Stimulated activated CD8-positive, alpha-beta memory T cell treated with anti-CD3 and anti-CD28 coated beads, Interleukin-12 subunit alpha, Interleukin-12 subunit beta, amount 100 ng/mL, for 24 hours (primary cell): Measurements from ENCODE around the gene SCAMP5.

Experiments
- DNase-seq: peaks from one replicate; pipeline ENCODE4 v3.0.0-alpha.2; 2020; ENCODE audit errors: extremely low read depth

The SCAMP5 gene

DNA sequence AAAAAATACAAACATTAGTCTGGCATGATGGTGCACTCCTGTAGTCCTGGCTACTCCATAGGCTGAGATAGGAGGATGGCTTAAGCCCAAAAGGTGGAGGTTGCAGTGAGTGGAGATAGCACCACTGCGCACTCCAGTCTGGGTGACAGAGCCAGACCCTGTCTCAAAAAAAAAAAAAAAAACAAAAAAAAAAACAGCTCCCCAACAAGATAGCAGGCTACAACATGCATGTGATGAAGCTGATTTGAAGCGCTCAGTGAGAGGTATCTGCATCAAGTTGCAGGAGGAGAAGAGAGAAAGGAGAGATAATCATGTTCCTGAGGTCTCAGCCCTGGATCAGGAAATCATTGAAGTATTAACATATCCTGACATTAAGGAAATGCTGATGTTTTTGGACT is 27.4 kb downstream of the SCAMP5 start:
- no peak for DNase-seq

DNA sequence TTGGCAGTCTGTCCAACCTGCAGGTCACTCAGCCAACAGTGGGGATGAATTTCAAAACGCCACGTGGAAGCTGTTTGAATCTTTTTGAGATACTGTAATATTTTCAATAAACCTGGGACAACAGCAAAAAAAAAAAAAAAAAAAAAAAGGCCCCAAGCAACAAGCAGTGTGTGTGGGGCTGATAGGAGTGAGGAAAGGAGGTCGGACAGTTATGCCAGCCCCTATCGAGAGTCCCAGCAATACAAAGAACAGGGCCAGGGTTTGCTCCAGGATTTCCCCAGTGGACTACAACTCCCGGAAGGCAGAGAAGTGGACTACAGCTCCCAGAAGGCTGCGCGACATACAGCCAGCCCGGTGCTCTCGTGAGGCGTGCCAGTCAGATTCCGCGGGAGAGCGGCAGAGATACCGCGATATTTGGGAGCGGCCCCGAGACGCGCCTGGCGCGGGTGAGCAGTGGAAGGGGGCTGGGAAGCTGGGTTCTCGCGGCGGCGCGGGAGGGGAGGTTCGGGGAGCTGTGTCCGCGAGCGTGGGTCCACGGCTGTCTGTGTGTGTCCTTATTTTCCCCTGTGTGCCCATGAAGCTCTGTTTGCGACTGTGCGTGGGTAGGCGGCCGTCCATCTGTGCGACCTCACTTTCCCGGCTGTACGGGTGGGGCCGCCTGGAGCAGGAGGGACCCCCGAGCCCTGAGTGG is 28.0 kb downstream of the SCAMP5 start, which contains the start of gene PPCDC:
Gene PPCDC, plus strand, starts transcription at position 410 of the 691 bp plus-strand sequence. CDS start 4,729 bp downstream, outside the sequence.
- peak; percentile 78 for DNase-seq

DNA sequence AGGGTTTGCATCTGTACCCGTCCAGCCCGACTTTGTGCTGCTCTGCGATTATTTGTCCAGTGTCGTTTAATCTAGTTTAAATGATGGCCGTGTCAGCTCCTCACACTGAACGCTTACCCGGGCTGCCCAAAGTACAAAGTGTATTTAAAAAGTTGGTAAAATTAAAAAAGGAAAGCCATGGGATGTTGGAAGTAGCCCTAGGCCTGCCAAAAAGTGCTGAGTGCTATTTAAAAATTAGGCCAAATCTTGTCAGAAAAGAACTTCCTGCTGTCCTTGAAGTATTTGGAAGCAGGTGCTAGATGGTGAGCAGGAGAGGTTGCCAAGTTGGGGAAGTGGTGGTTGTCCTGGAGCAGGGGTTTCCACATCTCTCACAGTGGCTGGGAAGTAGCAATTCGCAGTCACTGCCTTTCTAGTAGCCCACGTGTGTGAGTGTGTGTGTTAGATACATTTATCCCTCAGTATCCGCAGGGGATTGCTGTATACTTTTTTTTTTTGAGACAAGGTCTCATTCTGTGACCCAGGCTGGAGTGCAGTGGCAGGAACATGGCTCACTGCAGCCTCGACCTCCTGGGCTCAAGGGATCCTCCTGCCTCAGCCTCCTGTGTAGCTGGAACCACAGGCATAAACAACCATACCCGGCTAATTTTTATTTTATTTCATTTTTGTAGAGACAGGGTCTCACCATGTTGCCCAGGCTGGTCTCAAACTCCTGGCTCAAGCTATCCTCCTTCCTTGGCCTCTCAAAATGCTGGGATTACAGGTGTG is 28.7 kb downstream of the SCAMP5 start:
- DNase-seq, result no peak

DNA sequence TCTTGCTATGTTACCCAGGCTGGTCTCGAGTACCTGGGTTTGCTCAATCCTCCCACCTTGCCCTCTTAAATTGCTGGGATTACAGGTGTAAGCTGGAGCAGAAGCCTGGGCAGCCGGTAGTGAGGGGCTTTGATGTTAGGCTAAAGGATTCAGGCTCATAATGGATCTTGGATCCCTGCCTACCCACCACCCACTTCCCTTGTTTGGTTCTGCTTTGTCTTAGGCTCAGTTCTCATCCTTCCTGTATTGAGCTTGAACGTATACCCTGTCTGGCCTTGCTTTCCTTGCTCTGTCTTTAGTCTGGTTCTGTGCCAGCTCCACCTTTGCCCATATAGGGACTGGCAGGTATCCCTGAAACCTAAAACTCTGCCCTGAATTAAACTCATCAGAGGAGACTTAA is 29.7 kb downstream of the SCAMP5 start:
- DNase-seq, result no peak

DNA sequence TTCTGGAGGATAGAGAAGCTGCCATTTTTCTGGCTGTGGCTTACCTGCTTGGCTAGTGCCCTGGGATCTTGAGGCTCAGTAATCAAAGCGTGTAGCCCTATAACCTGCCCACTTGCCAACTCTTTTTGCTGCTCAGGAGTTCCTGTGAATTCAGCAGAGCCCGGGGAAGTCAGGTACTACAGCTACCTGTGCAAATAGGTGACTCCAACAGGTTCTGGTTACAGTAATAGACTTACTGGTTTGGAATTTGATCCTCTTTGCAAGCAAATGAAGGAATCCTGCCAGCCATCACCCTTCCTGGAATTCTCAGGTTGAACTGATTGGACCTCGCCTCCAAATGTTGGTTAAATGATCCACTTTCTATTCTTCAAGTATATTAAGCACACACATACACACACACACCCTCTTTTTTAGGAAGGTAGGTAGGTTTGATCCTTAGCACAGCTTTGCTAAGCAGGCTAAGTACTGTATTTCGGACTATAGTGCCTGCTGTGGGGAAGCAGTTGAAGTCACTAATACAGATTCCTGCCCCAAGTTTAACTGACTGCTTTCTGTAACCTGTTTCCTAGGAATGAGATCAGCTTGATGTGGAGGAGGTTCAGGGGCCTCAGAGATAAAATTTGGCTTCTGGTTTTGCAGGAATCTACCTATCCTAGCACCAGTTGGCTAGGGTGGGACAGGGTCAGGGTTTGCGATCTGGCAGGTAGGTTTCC is 30.3 kb downstream of the SCAMP5 start:
- DNase-seq, result no peak

DNA sequence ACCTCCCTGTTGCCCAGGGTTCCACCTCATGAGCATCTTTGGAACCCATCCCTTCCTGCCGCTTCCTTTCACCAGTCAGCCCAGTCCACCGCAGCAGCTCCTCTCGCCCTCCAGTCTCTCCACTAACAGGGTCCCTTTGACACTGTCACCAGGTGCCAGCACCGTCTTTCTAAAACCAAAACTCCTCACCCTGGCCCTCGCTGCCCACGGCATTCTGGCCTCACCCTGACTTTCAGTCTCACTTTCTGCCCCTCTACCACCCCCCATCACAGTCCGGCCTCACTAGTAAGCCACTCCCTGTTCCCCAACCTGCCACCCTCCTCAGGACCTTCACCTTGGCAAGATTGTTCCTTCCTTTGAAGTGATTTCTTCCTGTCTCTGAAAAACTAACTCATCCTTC is 32.2 kb downstream of the SCAMP5 start:
- no peak for DNase-seq

DNA sequence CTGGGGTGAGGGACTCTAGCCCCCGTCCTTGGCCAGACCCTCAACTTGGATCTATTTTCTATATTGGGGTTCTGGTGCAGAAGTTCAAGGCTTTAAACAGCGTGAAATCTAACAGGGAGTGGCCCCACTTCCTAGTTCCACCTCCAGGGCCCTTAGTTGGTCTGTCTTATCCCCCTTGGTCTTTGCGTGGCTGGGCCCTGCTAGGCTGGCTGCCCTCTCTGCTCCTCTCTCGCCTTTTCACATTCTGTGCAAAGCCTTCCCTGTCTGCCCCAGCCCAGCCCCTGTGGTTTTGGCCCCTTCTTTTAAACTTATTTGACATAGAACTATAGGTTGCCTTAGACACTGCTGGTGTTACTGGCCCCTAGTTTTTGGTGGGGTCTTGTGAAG is 33.6 kb downstream of the SCAMP5 start:
- no peak for DNase-seq

DNA sequence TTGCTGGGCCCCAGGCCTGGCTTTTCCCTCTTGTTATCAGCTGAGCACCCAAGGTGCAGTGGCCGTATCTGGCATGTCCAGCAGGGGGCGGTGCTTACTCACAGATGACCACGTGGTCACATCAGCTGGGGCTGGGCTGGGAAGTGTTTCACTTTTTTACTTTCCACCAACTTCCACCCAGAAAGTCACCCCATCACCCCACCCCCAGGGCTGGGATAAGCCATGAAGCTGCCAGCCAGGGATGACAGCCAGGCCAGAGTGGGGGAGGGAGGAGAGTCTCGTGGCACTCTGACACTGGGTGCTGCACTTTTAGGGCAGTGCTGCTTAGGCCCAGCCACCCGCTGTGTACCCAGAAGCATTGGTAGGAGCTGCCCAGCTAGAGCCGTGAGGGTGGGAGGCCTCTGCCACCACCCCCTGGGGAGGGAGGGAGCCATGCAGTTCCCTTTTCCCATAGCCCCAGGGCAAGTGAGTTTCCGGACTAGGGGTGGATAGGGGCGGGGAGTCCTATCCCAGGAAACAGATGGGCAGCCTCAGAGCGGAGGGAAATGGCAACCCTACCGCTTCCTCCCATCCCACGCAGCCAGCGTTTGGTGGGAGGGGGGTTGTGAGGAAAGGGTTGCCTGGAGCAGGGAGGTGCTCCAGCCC is 34.1 kb downstream of the SCAMP5 start:
- peak; percentile 72 for DNase-seq

DNA sequence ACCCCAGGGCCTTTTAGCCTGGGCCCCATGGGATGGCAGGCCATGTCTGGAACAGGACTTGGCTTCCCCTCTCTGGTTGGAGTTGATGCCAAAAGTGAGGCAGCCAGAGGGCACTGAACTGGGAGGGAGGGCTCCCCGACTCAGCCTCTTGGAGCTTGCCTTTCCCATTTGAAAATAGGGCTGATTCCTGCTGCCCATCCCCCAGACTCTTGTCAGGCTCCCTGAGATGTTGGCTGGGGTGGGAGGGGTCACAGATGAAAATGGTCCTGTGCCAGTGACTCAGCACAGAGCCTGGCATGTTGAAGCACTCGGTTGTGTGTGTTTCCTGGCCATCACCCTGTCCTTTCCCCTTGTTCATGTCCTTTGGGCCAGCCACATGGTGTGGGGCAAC is 34.7 kb downstream of the SCAMP5 start:
- DNase-seq, result no peak

DNA sequence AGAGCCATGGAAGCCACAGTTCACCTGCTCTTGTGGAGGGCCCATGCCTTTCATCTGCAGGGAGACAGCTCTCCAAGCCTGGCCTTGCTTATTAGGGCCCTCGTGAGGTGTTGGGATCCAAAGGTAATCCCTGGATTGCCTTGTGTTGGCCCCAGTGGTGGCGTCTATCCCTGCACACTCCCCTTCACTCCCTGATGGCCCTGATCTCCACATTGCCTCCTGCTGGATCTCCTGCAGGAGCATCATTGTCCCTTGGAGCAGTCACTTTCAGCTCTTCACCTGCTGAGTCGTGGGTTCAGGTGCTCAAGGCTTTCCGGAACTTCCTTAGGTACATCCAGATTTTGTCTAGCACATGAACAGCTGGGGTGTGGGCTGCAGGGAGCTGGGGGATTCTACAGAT is 35.1 kb downstream of the SCAMP5 start:
- no peak for DNase-seq

DNA sequence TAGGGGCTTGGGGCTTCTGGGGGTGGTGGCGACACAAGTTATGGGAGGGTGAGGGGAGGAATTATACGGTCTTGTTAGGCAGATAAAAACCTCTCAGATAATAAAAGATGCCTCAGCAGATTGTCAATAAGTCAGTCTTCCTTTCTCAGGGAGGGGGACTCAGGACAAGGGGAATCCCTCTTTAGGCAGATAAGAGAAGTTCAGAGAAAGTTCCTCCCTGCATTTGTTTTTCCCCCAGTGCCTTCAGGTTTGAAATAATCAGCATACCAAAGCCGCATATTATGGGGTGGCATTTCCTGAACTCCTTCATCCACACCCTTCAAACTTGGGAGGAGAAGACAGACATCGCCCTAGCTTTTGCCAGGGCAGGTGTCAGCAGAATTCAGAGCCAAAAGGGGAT is 36.5 kb downstream of the SCAMP5 start:
- DNase-seq, result no peak

DNA sequence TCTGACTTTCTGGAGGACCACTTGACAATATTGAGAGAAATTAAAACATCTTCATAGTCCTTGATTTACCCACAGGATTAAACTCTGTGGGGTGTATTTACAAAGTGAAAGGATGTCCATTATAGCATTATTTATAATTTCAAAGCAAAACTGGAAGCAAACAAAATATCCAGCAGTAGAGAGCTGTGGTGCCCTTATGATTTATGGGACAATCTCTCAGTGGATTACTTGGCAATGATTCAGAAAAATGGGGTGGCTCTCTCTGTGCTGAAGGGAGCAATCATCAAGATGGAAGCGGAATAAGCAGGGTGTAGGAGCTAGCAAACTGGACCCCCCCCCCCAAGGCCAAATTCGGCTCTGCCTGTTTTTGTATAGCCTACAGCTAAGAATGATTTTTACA is 37.0 kb downstream of the SCAMP5 start:
- no peak for DNase-seq

DNA sequence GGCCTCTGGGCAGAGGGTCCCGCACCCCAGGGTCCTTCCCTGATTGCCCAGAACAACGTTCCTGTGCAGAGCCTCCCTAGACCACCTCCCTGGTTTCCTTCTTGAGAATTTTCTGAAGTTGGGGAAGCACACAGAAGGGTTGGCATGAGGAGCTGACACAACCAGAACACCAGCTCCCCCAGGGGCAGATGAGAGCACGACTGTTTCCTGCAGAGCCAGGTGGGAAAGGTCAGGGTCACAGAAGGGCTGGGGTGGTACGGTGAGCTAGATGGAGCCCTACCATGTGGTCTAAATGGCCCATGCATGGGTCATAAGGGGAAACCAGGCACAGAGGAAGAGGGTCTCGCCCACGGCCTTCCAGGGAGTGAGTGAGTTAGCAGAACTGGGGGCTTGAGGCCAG is 38.4 kb downstream of the SCAMP5 start:
- DNase-seq, result no peak

DNA sequence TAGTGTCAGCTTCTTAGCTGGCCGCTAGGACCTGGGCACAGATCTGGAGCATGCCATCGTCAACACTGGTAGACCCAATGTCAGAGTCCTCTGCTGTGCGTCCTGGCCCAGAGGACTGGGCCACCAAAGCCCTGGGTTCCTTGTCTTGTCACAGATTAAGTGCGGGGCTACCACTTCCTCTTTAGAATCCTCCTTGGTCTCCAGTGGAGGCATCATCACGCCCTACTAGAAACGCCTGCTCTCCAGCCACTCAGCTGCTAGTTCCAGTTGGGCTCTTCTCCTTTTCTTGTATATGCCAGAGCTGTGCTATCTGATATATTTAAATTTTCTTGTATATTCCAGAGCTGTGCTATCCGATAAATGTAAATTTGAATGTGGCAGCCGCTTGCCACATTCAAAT is 39.3 kb downstream of the SCAMP5 start:
- no peak for DNase-seq

DNA sequence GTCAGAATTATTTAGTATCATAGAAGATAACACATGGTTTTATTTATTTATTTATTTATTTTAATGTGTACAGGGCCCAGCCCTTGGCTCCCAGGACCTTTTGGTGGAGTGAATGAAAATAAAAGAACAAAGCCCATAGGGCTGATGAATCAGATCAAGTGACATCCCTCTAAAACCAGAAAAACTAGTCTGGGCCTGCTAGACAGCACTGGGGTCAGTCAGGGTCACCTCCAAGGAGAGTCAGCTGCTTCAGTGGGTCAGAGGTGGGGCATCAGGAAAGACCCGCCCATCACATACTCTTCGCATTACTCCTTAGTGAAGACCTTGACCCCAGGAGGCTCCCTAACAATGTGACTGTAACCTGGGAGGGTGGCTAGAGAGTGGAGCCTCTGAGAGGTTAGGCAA is 40.9 kb downstream of the SCAMP5 start:
- no peak for DNase-seq

DNA sequence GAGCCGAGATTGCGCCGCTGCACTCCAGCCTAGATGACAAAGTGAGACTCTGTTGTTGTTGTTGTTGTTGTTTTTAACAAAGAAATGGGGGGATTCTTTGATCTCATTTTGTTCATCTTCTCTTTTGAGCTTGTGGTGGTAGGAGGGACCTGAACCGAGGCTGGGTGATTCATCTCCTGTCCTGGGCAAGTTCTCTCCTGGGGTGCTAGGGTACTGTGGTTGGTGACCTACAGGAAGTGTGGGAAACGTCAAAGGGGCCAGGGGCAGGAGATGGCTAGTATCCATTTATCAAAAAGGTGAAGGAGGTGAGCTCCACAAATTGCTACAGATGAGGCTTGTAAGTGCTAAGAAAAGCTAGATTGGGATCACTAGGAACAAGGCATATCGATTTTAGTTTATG is 42.3 kb downstream of the SCAMP5 start:
- no peak for DNase-seq

DNA sequence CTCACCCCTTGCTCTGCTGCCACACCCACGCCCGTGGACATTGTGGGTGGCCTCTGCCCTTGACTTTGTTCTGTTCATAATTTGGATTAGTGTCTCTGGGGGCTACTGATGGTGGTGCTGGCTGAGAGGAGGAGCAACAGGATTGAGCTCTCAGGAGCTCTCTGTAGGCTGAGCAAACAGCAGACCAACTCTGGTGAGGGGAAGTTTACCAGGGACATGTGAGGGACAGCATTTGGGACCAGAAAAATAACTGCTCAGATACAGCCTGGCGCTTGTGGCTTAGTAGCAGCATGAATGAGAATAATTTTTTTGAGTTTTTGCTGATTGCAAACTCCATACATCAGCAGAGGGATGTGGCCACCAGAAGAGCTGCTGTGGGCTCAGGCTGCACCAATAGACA is 42.9 kb downstream of the SCAMP5 start:
- no peak for DNase-seq

DNA sequence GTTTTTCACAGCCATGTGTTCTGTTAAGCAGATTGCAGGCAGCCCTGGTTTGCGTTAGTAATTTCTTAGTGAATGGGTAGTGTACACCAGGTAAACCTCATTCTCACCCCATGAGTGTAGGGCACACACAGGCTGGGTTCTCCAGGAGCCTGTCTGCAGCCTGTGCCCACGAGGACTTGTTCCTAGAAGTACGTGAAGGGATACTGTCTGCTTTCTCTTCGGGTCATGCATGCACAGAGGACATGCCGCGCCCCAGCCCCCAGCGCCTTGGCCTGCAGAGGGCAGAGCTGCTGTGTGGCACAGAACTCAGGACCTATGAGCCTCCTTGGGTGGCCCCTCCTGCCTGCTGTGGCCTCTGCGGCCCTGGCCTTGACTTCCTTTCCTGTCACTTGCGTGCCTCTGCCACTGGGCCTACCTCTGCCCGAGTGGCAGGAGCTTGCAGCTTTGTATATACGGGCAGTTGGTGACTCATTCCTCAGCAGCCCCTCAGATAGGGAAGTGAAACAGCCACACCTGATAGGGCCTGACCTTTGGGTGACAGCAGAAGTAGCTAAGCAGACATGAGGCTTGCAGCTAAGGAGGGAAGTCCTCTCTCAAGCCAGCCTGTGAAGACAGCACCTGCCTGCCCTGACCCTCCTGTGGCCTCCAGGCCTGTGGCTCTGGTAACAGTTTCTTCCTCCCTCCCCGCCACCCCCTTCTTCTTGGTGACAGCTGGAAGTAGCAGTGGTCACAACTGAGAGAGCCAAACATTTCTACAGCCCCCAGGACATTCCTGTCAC is 47.6 kb downstream of the SCAMP5 start:
- DNase-seq, result no peak

DNA sequence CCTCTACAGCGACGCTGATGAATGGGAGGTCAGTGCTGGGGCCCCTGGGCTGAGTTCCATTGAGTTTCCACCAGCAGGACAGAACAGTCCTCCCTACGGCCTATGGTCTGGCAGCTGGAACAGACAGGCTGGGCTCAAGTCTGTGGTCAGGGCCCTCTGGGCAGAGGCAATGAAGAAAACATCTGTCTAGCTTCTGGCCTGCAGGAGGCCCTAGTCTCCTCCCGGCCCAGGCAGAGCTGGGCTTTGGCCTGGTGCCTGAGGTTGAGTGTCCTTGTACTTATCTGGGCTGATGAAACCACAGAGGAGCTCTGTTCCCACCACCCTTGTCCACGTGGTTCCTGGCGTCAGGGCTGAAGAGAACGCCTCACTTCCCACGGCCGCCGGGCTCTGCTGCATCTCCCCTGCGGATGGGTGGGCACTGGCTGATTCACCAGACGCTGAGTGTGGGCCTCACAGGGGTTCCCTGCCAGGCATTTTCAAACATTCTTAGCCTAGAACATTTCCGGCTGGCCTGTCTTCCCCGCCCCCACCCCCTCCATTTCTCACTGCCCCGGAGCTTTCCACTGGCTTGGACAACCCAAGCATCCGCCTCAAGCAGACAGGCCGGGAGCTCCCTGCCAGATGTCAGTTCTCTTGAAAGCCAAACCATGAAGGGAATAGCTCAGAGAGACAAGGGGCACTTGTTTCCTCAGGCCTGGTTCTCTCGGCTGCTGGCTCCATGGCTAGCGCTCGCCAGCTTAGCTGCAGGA is 48.3 kb downstream of the SCAMP5 start:
- no peak for DNase-seq

DNA sequence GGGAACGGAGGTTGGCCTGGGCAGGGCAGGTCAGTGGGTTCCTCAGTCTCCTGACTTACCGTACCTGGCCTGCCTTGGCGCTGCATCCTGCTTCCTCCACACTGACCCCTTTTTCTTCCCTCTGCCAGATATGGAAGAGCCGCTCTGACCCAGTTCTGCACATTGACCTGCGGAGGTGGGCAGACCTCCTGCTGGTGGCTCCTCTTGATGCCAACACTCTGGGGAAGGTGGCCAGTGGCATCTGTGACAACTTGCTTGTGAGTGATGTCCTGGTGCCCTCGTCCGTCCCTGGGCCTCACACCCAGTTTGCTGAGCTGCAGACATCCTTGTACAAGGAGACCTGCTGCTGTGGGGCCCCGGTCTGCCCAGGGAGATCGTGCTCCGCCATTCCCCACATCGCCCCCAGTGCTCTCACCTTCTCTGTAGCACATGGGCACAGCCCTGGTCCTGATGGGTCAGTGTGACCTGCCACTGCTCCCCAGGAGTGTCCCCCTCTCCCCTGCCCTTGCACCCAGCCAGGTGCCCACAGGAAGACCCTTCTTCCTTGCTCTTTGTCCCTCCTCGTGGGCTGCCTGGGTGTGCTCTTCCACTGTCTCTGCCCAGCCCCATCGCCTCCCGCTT is 49.0 kb downstream of the SCAMP5 start:
- no peak for DNase-seq
